PFSK-1 (cell line): ENCODE measurements around the gene ABCG8.

Experiments
- FOXP2 ChIP-seq: optimal IDR thresholded peaks from 2 replicates; pipeline ENCODE3; 2011; ENCODE audit warnings: borderline replicate concordance, control low read depth, inconsistent platforms; ENCODE audit not compliant: insufficient read depth; ENCODE audit errors: extremely low read length, extremely low read depth
- POLR2AphosphoS5 ChIP-seq: IDR thresholded peaks from 2 replicates; pipeline ENCODE4 v1.6.1; 2012; ENCODE audit warnings: low read depth, mild to moderate bottlenecking, control low read depth, low read length, moderate library complexity
- SIN3A ChIP-seq: IDR thresholded peaks from 2 replicates; pipeline ENCODE4 v1.6.1; 2012; ENCODE audit warnings: mild to moderate bottlenecking, low read length, moderate library complexity, borderline replicate concordance; ENCODE audit not compliant: insufficient read depth
- TAF1 ChIP-seq: IDR thresholded peaks from 2 replicates; pipeline ENCODE4 v1.6.1; 2012; ENCODE audit warnings: low read length, control low read depth, borderline replicate concordance; ENCODE audit not compliant: insufficient read depth
- TF ChIP-seq, protein P1 (sequence below), 2 experiments: IDR thresholded peaks; 2 replicates each; pipeline versions ENCODE4 v1.6.1 to v1.8.0; 2011 to 2012; ENCODE audit warnings: low read depth in 2 of 2, low read length in 2 of 2, control low read depth in 1 of 2, inconsistent platforms in 1 of 2, mild to moderate bottlenecking in 1 of 2, moderate library complexity in 1 of 2; ENCODE audit not compliant: insufficient read depth in 1 of 2

DNA sequence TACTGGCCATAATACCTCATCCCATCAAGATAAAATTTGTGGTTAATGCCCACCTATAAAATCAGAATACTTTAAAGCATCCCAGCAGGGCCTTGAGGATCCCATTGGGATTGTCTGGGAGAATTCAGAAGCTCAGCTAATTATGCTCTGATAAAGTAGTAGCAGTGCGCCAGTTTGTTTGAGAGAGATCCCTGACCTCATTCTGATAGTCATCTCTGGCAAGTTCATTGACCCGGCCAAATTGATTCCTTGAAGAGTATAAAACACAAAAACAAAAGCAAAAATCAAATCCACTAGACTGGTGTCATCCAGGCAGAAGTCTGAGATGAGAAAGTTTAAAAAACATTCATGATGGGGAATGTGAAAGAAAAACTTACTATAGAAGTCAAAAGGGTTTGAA, 14.3 kb upstream of the ABCG8 start:
- TF ChIP-seq POLR2AphosphoS5 = no peak
- TF ChIP-seq, protein P1, sequence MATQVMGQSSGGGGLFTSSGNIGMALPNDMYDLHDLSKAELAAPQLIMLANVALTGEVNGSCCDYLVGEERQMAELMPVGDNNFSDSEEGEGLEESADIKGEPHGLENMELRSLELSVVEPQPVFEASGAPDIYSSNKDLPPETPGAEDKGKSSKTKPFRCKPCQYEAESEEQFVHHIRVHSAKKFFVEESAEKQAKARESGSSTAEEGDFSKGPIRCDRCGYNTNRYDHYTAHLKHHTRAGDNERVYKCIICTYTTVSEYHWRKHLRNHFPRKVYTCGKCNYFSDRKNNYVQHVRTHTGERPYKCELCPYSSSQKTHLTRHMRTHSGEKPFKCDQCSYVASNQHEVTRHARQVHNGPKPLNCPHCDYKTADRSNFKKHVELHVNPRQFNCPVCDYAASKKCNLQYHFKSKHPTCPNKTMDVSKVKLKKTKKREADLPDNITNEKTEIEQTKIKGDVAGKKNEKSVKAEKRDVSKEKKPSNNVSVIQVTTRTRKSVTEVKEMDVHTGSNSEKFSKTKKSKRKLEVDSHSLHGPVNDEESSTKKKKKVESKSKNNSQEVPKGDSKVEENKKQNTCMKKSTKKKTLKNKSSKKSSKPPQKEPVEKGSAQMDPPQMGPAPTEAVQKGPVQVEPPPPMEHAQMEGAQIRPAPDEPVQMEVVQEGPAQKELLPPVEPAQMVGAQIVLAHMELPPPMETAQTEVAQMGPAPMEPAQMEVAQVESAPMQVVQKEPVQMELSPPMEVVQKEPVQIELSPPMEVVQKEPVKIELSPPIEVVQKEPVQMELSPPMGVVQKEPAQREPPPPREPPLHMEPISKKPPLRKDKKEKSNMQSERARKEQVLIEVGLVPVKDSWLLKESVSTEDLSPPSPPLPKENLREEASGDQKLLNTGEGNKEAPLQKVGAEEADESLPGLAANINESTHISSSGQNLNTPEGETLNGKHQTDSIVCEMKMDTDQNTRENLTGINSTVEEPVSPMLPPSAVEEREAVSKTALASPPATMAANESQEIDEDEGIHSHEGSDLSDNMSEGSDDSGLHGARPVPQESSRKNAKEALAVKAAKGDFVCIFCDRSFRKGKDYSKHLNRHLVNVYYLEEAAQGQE (IDR thresholded peaks at IDR 0.05; ENCODE audit: insufficient read depth in 1 of 2, low read depth in 2 of 2, low read length in 2 of 2) = no peak
- no peak for TF ChIP-seq TAF1
- TF ChIP-seq SIN3A = no peak
- TF ChIP-seq FOXP2 = no peak
